Measurements from ENCODE around the gene GRIA2. TPM values are rescaled to one million over a fixed set of nuclear protein-coding genes. Genes with fewer than 3 reads are reported as not detected.

The GRIA2 gene
- total and polyA plus RNA-seq, 2 donors (not counting 1 experiment from before 2014, with no cell fraction given) = not detected

GRCh38 chr4:157327666-157328065 lies 107.1 kb downstream of the GRIA2 start:
- no peak for DNase-seq
- Mint-ChIP-seq H3K4me1 (no peaks in the 10 kb centered on the region), H3K27ac (no peak overlapping the region), H3K4me3 (no peak overlapping the region), H3K9me3 (ENCODE audit: insufficient read depth) (no peaks in the 10 kb centered on the region), H3K27me3 (no peaks in the 10 kb centered on the region)
- TF ChIP-seq, protein P1, sequence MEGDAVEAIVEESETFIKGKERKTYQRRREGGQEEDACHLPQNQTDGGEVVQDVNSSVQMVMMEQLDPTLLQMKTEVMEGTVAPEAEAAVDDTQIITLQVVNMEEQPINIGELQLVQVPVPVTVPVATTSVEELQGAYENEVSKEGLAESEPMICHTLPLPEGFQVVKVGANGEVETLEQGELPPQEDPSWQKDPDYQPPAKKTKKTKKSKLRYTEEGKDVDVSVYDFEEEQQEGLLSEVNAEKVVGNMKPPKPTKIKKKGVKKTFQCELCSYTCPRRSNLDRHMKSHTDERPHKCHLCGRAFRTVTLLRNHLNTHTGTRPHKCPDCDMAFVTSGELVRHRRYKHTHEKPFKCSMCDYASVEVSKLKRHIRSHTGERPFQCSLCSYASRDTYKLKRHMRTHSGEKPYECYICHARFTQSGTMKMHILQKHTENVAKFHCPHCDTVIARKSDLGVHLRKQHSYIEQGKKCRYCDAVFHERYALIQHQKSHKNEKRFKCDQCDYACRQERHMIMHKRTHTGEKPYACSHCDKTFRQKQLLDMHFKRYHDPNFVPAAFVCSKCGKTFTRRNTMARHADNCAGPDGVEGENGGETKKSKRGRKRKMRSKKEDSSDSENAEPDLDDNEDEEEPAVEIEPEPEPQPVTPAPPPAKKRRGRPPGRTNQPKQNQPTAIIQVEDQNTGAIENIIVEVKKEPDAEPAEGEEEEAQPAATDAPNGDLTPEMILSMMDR (IDR thresholded peaks at IDR 0.05) = no peak
- no peak for TF ChIP-seq EZH2 (IDR thresholded peaks at IDR 0.05; ENCODE audit: borderline replicate concordance, insufficient read depth, low read depth, low read length, poor library complexity, severe bottlenecking)
- H2AFZ ChIP-seq (ENCODE audit: insufficient read depth, low read depth, low read length, poor library complexity, severe bottlenecking) = no peak overlapping the region
- no peaks in the 10 kb centered on the region for H3K79me2 ChIP-seq (ENCODE audit: control insufficient read depth, insufficient read depth, low read length)
- no peak overlapping the region for H3K9ac ChIP-seq (ENCODE audit: low read length)
- no peak overlapping the region for H3K27ac ChIP-seq (ENCODE audit: low read length in 2 of 2)
- H3K36me3 ChIP-seq (replicated peaks in 1 of 2; ENCODE audit: control extremely low read depth in 1 of 2, control insufficient read depth in 1 of 2, extremely low read depth in 1 of 2, insufficient read depth in 2 of 2, low read length in 1 of 2) = no peaks in the 10 kb centered on the region
- intact Hi-C loops (cut with micrococcal nuclease) = no loop called here
- H3K9me3 ChIP-seq (ENCODE audit: control extremely low read depth in 1 of 3, control insufficient read depth in 2 of 3, insufficient read depth in 1 of 3, low read length in 2 of 3) = no peaks in the 10 kb centered on the region
- no peak overlapping the region for H3K4me2 ChIP-seq (replicated peaks; ENCODE audit: low read depth, low read length, poor library complexity, severe bottlenecking)
- H3K27me3 ChIP-seq (replicated peaks in 1 of 4; ENCODE audit: control extremely low read depth in 1 of 4, control insufficient read depth in 3 of 4, insufficient read depth in 4 of 4, low read length in 3 of 4) = no peaks in the 10 kb centered on the region
- no CpG with 5 or more reads among the region's 2 CpGs for WGBS (ENCODE audit: insufficient coverage)
- ChIA-PET POLR2A (no interaction called here), CTCF (no interaction called here)
- no peaks in the 10 kb centered on the region for H4K20me1 ChIP-seq (ENCODE audit: control insufficient read depth, insufficient read depth, low read length, poor library complexity, severe bottlenecking)
- ATAC-seq (ENCODE audit: low read depth) = no peak
- no peaks in the 10 kb centered on the region for H3K4me1 ChIP-seq (ENCODE audit: control insufficient read depth in 2 of 2, insufficient read depth in 2 of 2, low read length in 2 of 2)
- H3K4me3 ChIP-seq (ENCODE audit: control extremely low read depth in 1 of 5, extremely low read depth in 1 of 5, insufficient read depth in 1 of 5, low read depth in 2 of 5, low read length in 4 of 5) = no peak overlapping the region

GRCh38 chr4:157357887-157358286 lies 137.4 kb downstream of the GRIA2 start:
- Mint-ChIP-seq H3K27ac (no peak overlapping the region), H3K27me3 (no peaks in the 10 kb centered on the region), H3K4me1 (no peaks in the 10 kb centered on the region), H3K4me3 (no peak overlapping the region), H3K9me3 (ENCODE audit: insufficient read depth) (no peaks in the 10 kb centered on the region)
- H3K36me3 ChIP-seq (replicated peaks in 1 of 2; ENCODE audit: control extremely low read depth in 1 of 2, control insufficient read depth in 1 of 2, extremely low read depth in 1 of 2, insufficient read depth in 2 of 2, low read length in 1 of 2) = no peaks in the 10 kb centered on the region
- ATAC-seq (ENCODE audit: low read depth) = no peak
- no peaks in the 10 kb centered on the region for H4K20me1 ChIP-seq (ENCODE audit: control insufficient read depth, insufficient read depth, low read length, poor library complexity, severe bottlenecking)
- H3K79me2 ChIP-seq (ENCODE audit: control insufficient read depth, insufficient read depth, low read length) = no peaks in the 10 kb centered on the region
- H3K4me3 ChIP-seq (ENCODE audit: control extremely low read depth in 1 of 5, extremely low read depth in 1 of 5, insufficient read depth in 1 of 5, low read depth in 2 of 5, low read length in 4 of 5) = no peak overlapping the region
- H3K9me3 ChIP-seq (ENCODE audit: control extremely low read depth in 1 of 3, control insufficient read depth in 2 of 3, insufficient read depth in 1 of 3, low read length in 2 of 3) = peaks cover 0 to 3% (median 0%) of the 10 kb centered on the region in 3 donors
- no peak overlapping the region for H2AFZ ChIP-seq (ENCODE audit: insufficient read depth, low read depth, low read length, poor library complexity, severe bottlenecking)
- H3K27ac ChIP-seq (ENCODE audit: low read length in 2 of 2) = no peak overlapping the region
- TF ChIP-seq EZH2 (IDR thresholded peaks at IDR 0.05; ENCODE audit: borderline replicate concordance, insufficient read depth, low read depth, low read length, poor library complexity, severe bottlenecking) = no peak
- TF ChIP-seq, protein P1 (IDR thresholded peaks at IDR 0.05) = no peak
- no CpG with 5 or more reads among the region's 1 CpG for WGBS (ENCODE audit: insufficient coverage)
- POLR2A ChIA-PET = no interaction called here
- no peak overlapping the region for H3K4me2 ChIP-seq (replicated peaks; ENCODE audit: low read depth, low read length, poor library complexity, severe bottlenecking)
- intact Hi-C loops (cut with micrococcal nuclease) = no loop called here
- no peaks in the 10 kb centered on the region for H3K27me3 ChIP-seq (replicated peaks in 1 of 4; ENCODE audit: control extremely low read depth in 1 of 4, control insufficient read depth in 3 of 4, insufficient read depth in 4 of 4, low read length in 3 of 4)
- H3K4me1 ChIP-seq (ENCODE audit: control insufficient read depth in 2 of 2, insufficient read depth in 2 of 2, low read length in 2 of 2) = no peaks in the 10 kb centered on the region
- no peak overlapping the region for H3K9ac ChIP-seq (ENCODE audit: low read length)
- DNase-seq = no peak
- CTCF ChIA-PET = no interaction called here
